ENCODE data around the gene IL20. TPM values are rescaled to one million over a fixed set of nuclear protein-coding genes. Genes with fewer than 3 reads are reported as not detected.

IL20 gene
- total RNA-seq, 1 donor from 2014 or later = not detected

DNA sequence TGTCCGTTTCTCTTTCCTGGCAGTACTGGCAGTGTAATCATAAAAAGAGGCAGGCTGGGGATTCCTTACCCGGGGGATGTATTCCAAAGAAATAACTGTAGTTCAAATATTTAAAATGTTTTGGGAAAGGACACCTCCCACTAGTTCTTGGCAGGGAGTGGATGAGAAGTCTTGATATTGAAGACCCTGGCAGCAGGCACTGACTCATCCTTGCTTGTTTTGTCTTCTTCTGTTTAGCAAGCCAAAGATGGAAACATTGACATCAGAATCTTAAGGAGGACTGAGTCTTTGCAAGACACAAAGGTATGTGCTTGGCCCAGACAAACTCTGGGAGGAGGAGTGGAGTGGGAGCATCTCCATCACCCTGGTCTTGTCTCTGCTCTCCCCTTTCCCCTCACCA is 639 bp downstream of the IL20 start:
- Mint-ChIP-seq H3K27ac (ENCODE audit: unreplicated experiment) (no peak overlapping the region), H3K9me3 (ENCODE audit: low read depth) (no peaks in the 10 kb centered on the region), H3K27me3 (ENCODE audit: low read depth) (peaks cover 38% of the 10 kb centered on the region), H3K4me3 (ENCODE audit: unreplicated experiment) (no peak overlapping the region), H3K4me1 (ENCODE audit: low read depth) (peaks cover 7% of the 10 kb centered on the region), H3K36me3 (ENCODE audit: low read depth) (no peaks in the 10 kb centered on the region)
- TF ChIP-seq, protein P1, sequence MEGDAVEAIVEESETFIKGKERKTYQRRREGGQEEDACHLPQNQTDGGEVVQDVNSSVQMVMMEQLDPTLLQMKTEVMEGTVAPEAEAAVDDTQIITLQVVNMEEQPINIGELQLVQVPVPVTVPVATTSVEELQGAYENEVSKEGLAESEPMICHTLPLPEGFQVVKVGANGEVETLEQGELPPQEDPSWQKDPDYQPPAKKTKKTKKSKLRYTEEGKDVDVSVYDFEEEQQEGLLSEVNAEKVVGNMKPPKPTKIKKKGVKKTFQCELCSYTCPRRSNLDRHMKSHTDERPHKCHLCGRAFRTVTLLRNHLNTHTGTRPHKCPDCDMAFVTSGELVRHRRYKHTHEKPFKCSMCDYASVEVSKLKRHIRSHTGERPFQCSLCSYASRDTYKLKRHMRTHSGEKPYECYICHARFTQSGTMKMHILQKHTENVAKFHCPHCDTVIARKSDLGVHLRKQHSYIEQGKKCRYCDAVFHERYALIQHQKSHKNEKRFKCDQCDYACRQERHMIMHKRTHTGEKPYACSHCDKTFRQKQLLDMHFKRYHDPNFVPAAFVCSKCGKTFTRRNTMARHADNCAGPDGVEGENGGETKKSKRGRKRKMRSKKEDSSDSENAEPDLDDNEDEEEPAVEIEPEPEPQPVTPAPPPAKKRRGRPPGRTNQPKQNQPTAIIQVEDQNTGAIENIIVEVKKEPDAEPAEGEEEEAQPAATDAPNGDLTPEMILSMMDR (IDR thresholded peaks at IDR 0.05) = no peak
- no peak for DNase-seq (ENCODE audit: low spot score)

- H3K27ac Mint-ChIP-seq (ENCODE audit: unreplicated experiment) = no peak overlapping the region
- TF ChIP-seq, protein P1 (IDR thresholded peaks at IDR 0.05) = no peak
- peaks cover 7% of the 10 kb centered on the region for H3K4me1 Mint-ChIP-seq (ENCODE audit: low read depth)
- H3K27me3 Mint-ChIP-seq (ENCODE audit: low read depth) = peaks cover 32% of the 10 kb centered on the region
- H3K36me3 Mint-ChIP-seq (ENCODE audit: low read depth) = no peaks in the 10 kb centered on the region
- H3K9me3 Mint-ChIP-seq (ENCODE audit: low read depth) = peaks cover 2% of the 10 kb centered on the region
- DNase-seq (ENCODE audit: low spot score) = no peak
- H3K4me3 Mint-ChIP-seq (ENCODE audit: unreplicated experiment) = no peak overlapping the region
These were observed 1.8 kb downstream of the IL20 start for GRCh38 chr1:206867239-206867638.

- Mint-ChIP-seq H3K36me3 (ENCODE audit: low read depth) (no peaks in the 10 kb centered on the region), H3K27me3 (ENCODE audit: low read depth) (peaks cover 30% of the 10 kb centered on the region), H3K4me3 (ENCODE audit: unreplicated experiment) (no peak overlapping the region), H3K9me3 (ENCODE audit: low read depth) (peaks cover 3% of the 10 kb centered on the region), H3K4me1 (ENCODE audit: low read depth) (peaks cover 7% of the 10 kb centered on the region), H3K27ac (ENCODE audit: unreplicated experiment) (no peak overlapping the region)
- TF ChIP-seq, protein P1 (IDR thresholded peaks at IDR 0.05) = no peak
- DNase-seq (ENCODE audit: low spot score) = no peak
These were observed 2.3 kb downstream of the IL20 start for GRCh38 chr1:206867716-206868115.

- DNase-seq (ENCODE audit: low spot score) = no peak
- Mint-ChIP-seq H3K4me3 (ENCODE audit: unreplicated experiment) (no peak overlapping the region), H3K27ac (ENCODE audit: unreplicated experiment) (no peak overlapping the region), H3K4me1 (ENCODE audit: low read depth) (peaks cover 7% of the 10 kb centered on the region), H3K27me3 (ENCODE audit: low read depth) (peaks cover 24% of the 10 kb centered on the region), H3K9me3 (ENCODE audit: low read depth) (peaks cover 3% of the 10 kb centered on the region), H3K36me3 (ENCODE audit: low read depth) (no peaks in the 10 kb centered on the region)
- TF ChIP-seq, protein P1 (IDR thresholded peaks at IDR 0.05) = no peak
These were observed 2.8 kb downstream of the IL20 start for GRCh38 chr1:206868264-206868663.

DNA sequence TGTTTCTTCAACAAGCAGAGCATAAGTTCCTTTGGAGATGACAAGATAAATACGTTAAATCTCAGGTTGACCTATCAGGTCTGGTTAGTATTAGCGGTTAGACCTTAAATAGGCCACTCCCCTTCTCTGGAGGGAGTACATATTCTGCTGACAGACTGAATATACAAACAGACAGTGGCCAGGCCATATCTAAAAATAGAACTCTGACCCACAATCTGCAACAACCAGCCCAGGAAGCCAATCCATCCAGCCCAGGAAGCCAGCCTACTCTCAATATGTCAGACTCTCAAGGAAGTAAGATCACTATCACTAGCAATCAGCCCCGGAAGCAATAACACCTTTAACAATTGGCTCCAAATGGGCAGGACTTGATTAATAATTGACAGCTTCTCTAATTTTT is 6.7 kb downstream of the IL20 start:
- H3K27ac Mint-ChIP-seq (ENCODE audit: unreplicated experiment) = no peak overlapping the region
- H3K9me3 Mint-ChIP-seq (ENCODE audit: low read depth) = peaks cover 17% of the 10 kb centered on the region
- DNase-seq (ENCODE audit: low spot score) = no peak
- peaks cover 25% of the 10 kb centered on the region for H3K27me3 Mint-ChIP-seq (ENCODE audit: low read depth)
- no peak overlapping the region for H3K4me3 Mint-ChIP-seq (ENCODE audit: unreplicated experiment)
- H3K4me1 Mint-ChIP-seq (ENCODE audit: low read depth) = no peaks in the 10 kb centered on the region
- H3K36me3 Mint-ChIP-seq (ENCODE audit: low read depth) = no peaks in the 10 kb centered on the region
- TF ChIP-seq, protein P1 (IDR thresholded peaks at IDR 0.05) = no peak
